SK-N-SH (cell line): ENCODE data around the gene FGB. TPM values are rescaled to one million over a fixed set of nuclear protein-coding genes. Genes with fewer than 3 reads are reported as not detected.
"Not testable (repeated sequence)": the region's sequence is repeated elsewhere in the genome, so short reads cannot be mapped to it uniquely, and the experiment has no call there.

ENCODE experiments used
- CTCF ChIA-PET: fragments of 300-600, 350-600 bp; formaldehyde crosslinking; extraction: SDS; loops from one replicate; lab custom pipeline; 2021; lab: Yijun Ruan, JAX
- POLR2A ChIA-PET: fragments of 350-600 bp; sonication (Branson Sonifier 250); formaldehyde crosslinking; extraction: SDS; loops from one replicate; lab custom pipeline; 2020; ENCODE audit warnings: antibody characterized with exemption, inconsistent platforms; lab: Yijun Ruan, JAX
- DNase-seq: peaks from one replicate; pipeline ENCODE4 v3.0.0; 2012
- H2AFZ ChIP-seq: fragments of 200-600 bp; sonication (generic); 2 replicates; pipeline ENCODE4 v1.8.1; 2016; ENCODE audit warnings: antibody characterized with exemption, mild to moderate bottlenecking, low read depth
- H3F3A ChIP-seq: fragments of 200-600 bp; sonication (generic); replicated peaks from 2 replicates; pipeline ENCODE3; 2016; ENCODE audit warnings: antibody characterized with exemption, mild to moderate bottlenecking; ENCODE audit not compliant: insufficient read depth
- H3K27ac ChIP-seq, 2 experiments: fragments of 200-500 bp in 1 of 2; fragments of 200-600 bp in 1 of 2; sonication (Bioruptor generic) in 1 of 2; sonication (generic), shearing (Covaris generic) in 1 of 2; 2 replicates each; pipeline versions ENCODE4 v1.5.1 to v1.6.1; 2014 to 2016; ENCODE audit warnings: low read depth in 2 of 2, inconsistent platforms in 1 of 2, low read length in 1 of 2, mild to moderate bottlenecking in 1 of 2, mixed read lengths in 1 of 2
- H3K27me3 ChIP-seq: fragments of 200-600 bp; sonication (generic), shearing (Covaris generic); 2 replicates; pipeline ENCODE4 v1.6.1; 2016; ENCODE audit warnings: mixed run types; ENCODE audit not compliant: insufficient read depth
- H3K36me3 ChIP-seq, 2 experiments: fragments of 200-500 bp in 1 of 2; fragments of 200-600 bp in 1 of 2; sonication (Bioruptor generic) in 1 of 2; sonication (generic) in 1 of 2; replicated peaks in 1 of 2; 2 replicates each; pipeline versions ENCODE3 to v1.5.1; 2014 to 2016; ENCODE audit warnings: low read length in 1 of 2, mild to moderate bottlenecking in 1 of 2; ENCODE audit not compliant: insufficient read depth in 2 of 2, control insufficient read depth in 1 of 2
- H3K4me1 ChIP-seq, 2 experiments: fragments of 200-500 bp in 1 of 2; fragments of 200-600 bp in 1 of 2; sonication (Bioruptor generic) in 1 of 2; sonication (generic), shearing (Covaris generic) in 1 of 2; 2 replicates each; pipeline versions ENCODE4 v1.5.1 to v1.6.1; 2014 to 2016; ENCODE audit warnings: low read depth in 1 of 2, low read length in 1 of 2, mixed run types in 1 of 2; ENCODE audit not compliant: insufficient read depth in 2 of 2, control insufficient read depth in 1 of 2
- H3K4me2 ChIP-seq: fragments of 200-600 bp; sonication (generic), shearing (Covaris generic); 2 replicates; pipeline ENCODE4 v1.6.1; 2017; ENCODE audit warnings: mixed run types
- H3K4me3 ChIP-seq, 2 experiments: fragments of 200-500 bp in 1 of 2; fragments of 200-600 bp in 1 of 2; sonication (Bioruptor generic) in 1 of 2; sonication (generic), shearing (Covaris generic) in 1 of 2; 2 replicates each; pipeline versions ENCODE4 v1.5.1 to v1.8.1; 2014 to 2016; ENCODE audit warnings: low read depth in 2 of 2, inconsistent platforms in 1 of 2, low read length in 1 of 2, mild to moderate bottlenecking in 1 of 2, mixed read lengths in 1 of 2, moderate library complexity in 1 of 2
- H3K79me2 ChIP-seq: fragments of 200-600 bp; sonication (generic); 2 replicates; pipeline ENCODE4 v1.8.1; 2017; ENCODE audit warnings: mild to moderate bottlenecking; ENCODE audit not compliant: insufficient read depth
- H3K9ac ChIP-seq: fragments of 200-600 bp; sonication (generic); 2 replicates; pipeline ENCODE4 v1.6.1; 2017; ENCODE audit warnings: mixed run types
- H3K9me2 ChIP-seq: fragments of 200-600 bp; sonication (generic); 2 replicates; pipeline ENCODE4 v1.6.1; 2017; ENCODE audit warnings: mixed run types
- H3K9me3 ChIP-seq: fragments of 200-600 bp; sonication (generic); 2 replicates; pipeline ENCODE4 v1.6.1; 2017; ENCODE audit warnings: mixed run types, mild to moderate bottlenecking, moderate library complexity
- H4K20me1 ChIP-seq: fragments of 200-600 bp; sonication (generic); 2 replicates; pipeline ENCODE4 v1.6.1; 2017; ENCODE audit warnings: mild to moderate bottlenecking, mixed run types; ENCODE audit not compliant: insufficient read depth
- CTCF ChIP-seq: fragments of 200-600 bp; sonication (generic); IDR thresholded peaks from 2 replicates; pipeline ENCODE4 v1.6.1; 2017; ENCODE audit warnings: antibody characterized with exemption, mild to moderate bottlenecking, moderate library complexity
- EP300 ChIP-seq, 2 experiments: IDR thresholded peaks; 2 replicates each; pipeline versions ENCODE4 v1.4.0 to v1.6.1; 2012; ENCODE audit warnings: borderline replicate concordance in 1 of 2, low read depth in 1 of 2, low read length in 1 of 2
- EZH2phosphoT487 ChIP-seq: fragments of 200-600 bp; sonication (generic); IDR thresholded peaks from 2 replicates; pipeline ENCODE4 v1.6.1; 2017; ENCODE audit warnings: low read depth, mixed run types, mild to moderate bottlenecking, antibody characterized with exemption, moderate library complexity, borderline replicate concordance
- GABPA ChIP-seq: IDR thresholded peaks from 2 replicates; pipeline ENCODE4 v1.4.0; 2012; ENCODE audit warnings: low read depth, mild to moderate bottlenecking
- JUND ChIP-seq: IDR thresholded peaks from 2 replicates; pipeline ENCODE4 v1.4.0; 2012
- MEF2A ChIP-seq: IDR thresholded peaks from 2 replicates; pipeline ENCODE4 v1.4.0; 2012; ENCODE audit warnings: low read depth, borderline replicate concordance
- MXI1 ChIP-seq: IDR thresholded peaks from 2 replicates; pipeline ENCODE4 v1.6.1; 2012; ENCODE audit warnings: mild to moderate bottlenecking, low read depth, low read length, improper control_type of control experiment
- NRF1 ChIP-seq: IDR thresholded peaks from 2 replicates; pipeline ENCODE4 v1.6.1; 2012; ENCODE audit warnings: low read depth, mild to moderate bottlenecking, low read length
- POLR2AphosphoS5 ChIP-seq: IDR thresholded peaks from 2 replicates; pipeline ENCODE4 v1.6.1; 2012; ENCODE audit warnings: low read depth, low read length
- RAD21 ChIP-seq: IDR thresholded peaks from 2 replicates; pipeline ENCODE4 v1.6.1; 2012; ENCODE audit warnings: mild to moderate bottlenecking, low read length
- RCOR1 ChIP-seq: fragments of 150-350 bp; IDR thresholded peaks from 2 replicates; pipeline ENCODE4 v1.6.1; 2017; ENCODE audit warnings: antibody characterized with exemption, low read length
- RFX5 ChIP-seq: IDR thresholded peaks from 2 replicates; pipeline ENCODE4 v1.6.1; 2012; ENCODE audit warnings: mild to moderate bottlenecking, improper control_type of control experiment, low read length
- SIN3A ChIP-seq: IDR thresholded peaks from 2 replicates; pipeline ENCODE4 v1.6.1; 2012; ENCODE audit warnings: low read depth, mild to moderate bottlenecking, low read length, moderate library complexity, borderline replicate concordance
- TAF1 ChIP-seq: IDR thresholded peaks from 2 replicates; pipeline ENCODE4 v1.6.1; 2012; ENCODE audit warnings: low read depth, mild to moderate bottlenecking, low read length, moderate library complexity, borderline replicate concordance
- TEAD4 ChIP-seq: IDR thresholded peaks from 2 replicates; pipeline ENCODE4 v1.4.0; 2012; ENCODE audit warnings: mild to moderate bottlenecking, borderline replicate concordance; ENCODE audit not compliant: insufficient read depth
- USF1 ChIP-seq: IDR thresholded peaks from 2 replicates; pipeline ENCODE4 v1.4.0; 2012; ENCODE audit warnings: low read depth, borderline replicate concordance
- ZBTB33 ChIP-seq: IDR thresholded peaks from 2 replicates; pipeline ENCODE4 v1.4.0; 2012; ENCODE audit warnings: low read depth, borderline replicate concordance
- WGBS: methylation state at CpG from one replicate; pipeline ENCODE4 v1.1.6; 2017; ENCODE audit warnings: low lambda C conversion rate; 5-methylcytosine and 5-hydroxymethylcytosine counted together
- polyA plus RNA-seq, 3 experiments: library from polyadenylated mRNA; depleted of rRNA; stranded (reverse); fragments of >200 nt; gene quantifications; 2 replicates each; pipeline ENCODE4 v1.2.3, GENCODE V29; 2012
- TF ChIP-seq, protein P1 (sequence below): IDR thresholded peaks from 2 replicates; pipeline ENCODE4 v1.4.0; 2012; ENCODE audit warnings: low read depth
- TF ChIP-seq, protein P2 (sequence below): IDR thresholded peaks from 2 replicates; pipeline ENCODE4; 2012
- TF ChIP-seq, protein P3 (sequence below): IDR thresholded peaks from 2 replicates; pipeline ENCODE4 v1.6.1; 2012; ENCODE audit warnings: mild to moderate bottlenecking, low read depth, low read length, moderate library complexity

The FGB gene
- polyA plus RNA-seq, 1 of the 3 experiments (the other 2 are of a cell fraction): not detected

GRCh38 chr4:154593868-154594267, 31.1 kb downstream of the FGB start:
- WGBS: 35% methylated on average over 2 of the region's 2 CpGs
- Histone ChIP-seq H3K9ac (no peak overlapping the region), H3K4me3 (no peak overlapping the region), H3F3A (no peaks in the 10 kb centered on the region), H4K20me1 (no peaks in the 10 kb centered on the region), H3K79me2 (no peaks in the 10 kb centered on the region), H3K9me2 (no peaks in the 10 kb centered on the region), H3K4me1 (no peaks in the 10 kb centered on the region), H3K9me3 (no peaks in the 10 kb centered on the region), H3K27me3 (peaks cover 24% of the 10 kb centered on the region), H2AFZ (no peak overlapping the region), H3K27ac (no peak overlapping the region), H3K4me2 (no peak overlapping the region), H3K36me3 (no peaks in the 10 kb centered on the region)
- no peak for DNase-seq
- POLR2A ChIA-PET: no interaction called here
- TF ChIP-seq SIN3A (no peak), ZBTB33 (no peak), EP300 (IDR thresholded peaks at IDR 0.05; ENCODE audit: borderline replicate concordance in 1 of 2, low read depth in 1 of 2, low read length in 1 of 2) (no peak), TEAD4 (no peak), CTCF (no peak), RCOR1 (no peak), POLR2AphosphoS5 (no peak), TAF1 (no peak), EZH2phosphoT487 (no peak), NRF1 (no peak), MEF2A (no peak), RFX5 (no peak), JUND (no peak), GABPA (no peak), MXI1 (no peak), USF1 (no peak), RAD21 (no peak)
- TF ChIP-seq, protein P1, sequence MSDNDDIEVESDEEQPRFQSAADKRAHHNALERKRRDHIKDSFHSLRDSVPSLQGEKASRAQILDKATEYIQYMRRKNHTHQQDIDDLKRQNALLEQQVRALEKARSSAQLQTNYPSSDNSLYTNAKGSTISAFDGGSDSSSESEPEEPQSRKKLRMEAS: no peak
- TF ChIP-seq, protein P2, sequence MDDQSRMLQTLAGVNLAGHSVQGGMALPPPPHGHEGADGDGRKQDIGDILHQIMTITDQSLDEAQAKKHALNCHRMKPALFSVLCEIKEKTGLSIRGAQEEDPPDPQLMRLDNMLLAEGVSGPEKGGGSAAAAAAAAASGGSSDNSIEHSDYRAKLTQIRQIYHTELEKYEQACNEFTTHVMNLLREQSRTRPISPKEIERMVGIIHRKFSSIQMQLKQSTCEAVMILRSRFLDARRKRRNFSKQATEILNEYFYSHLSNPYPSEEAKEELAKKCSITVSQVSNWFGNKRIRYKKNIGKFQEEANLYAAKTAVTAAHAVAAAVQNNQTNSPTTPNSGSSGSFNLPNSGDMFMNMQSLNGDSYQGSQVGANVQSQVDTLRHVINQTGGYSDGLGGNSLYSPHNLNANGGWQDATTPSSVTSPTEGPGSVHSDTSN: no peak
- TF ChIP-seq, protein P3, sequence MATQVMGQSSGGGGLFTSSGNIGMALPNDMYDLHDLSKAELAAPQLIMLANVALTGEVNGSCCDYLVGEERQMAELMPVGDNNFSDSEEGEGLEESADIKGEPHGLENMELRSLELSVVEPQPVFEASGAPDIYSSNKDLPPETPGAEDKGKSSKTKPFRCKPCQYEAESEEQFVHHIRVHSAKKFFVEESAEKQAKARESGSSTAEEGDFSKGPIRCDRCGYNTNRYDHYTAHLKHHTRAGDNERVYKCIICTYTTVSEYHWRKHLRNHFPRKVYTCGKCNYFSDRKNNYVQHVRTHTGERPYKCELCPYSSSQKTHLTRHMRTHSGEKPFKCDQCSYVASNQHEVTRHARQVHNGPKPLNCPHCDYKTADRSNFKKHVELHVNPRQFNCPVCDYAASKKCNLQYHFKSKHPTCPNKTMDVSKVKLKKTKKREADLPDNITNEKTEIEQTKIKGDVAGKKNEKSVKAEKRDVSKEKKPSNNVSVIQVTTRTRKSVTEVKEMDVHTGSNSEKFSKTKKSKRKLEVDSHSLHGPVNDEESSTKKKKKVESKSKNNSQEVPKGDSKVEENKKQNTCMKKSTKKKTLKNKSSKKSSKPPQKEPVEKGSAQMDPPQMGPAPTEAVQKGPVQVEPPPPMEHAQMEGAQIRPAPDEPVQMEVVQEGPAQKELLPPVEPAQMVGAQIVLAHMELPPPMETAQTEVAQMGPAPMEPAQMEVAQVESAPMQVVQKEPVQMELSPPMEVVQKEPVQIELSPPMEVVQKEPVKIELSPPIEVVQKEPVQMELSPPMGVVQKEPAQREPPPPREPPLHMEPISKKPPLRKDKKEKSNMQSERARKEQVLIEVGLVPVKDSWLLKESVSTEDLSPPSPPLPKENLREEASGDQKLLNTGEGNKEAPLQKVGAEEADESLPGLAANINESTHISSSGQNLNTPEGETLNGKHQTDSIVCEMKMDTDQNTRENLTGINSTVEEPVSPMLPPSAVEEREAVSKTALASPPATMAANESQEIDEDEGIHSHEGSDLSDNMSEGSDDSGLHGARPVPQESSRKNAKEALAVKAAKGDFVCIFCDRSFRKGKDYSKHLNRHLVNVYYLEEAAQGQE: no peak
- CTCF ChIA-PET: interaction anchor here (1.0 to 2.3 kb wide), 7 partner anchors 9 to 43 kb away, joined by 3 to 6 read pairs (median 5); partner anchors contain the start of gene PLRG1

DNA sequence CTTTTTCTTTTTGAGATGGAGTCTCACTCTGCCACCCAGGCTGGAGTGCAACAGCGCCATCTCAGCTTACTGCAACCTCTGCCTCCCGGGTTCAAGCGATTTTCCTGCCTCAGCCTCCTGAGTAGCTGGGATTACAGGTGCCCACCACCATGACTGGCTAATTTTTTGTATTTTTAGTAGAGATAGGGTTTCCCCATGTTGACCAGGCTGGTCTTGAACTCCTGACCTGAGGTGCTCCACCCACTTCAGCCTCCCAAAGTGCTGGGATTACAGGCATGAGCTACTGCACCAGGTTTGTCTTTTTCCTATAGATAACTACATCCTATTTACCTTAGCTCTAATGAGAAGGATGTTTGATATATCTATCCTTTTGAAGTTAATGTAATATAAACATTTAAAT, 31.5 kb downstream of the FGB start:
- H3K4me1 ChIP-seq, H3K36me3 ChIP-seq, H3K4me2 ChIP-seq, H3K9ac ChIP-seq, H3K9me2 ChIP-seq, H3K79me2 ChIP-seq, H4K20me1 ChIP-seq, POLR2A ChIA-PET, DNase-seq, H2AFZ ChIP-seq, H3K27ac ChIP-seq, H3K4me3 ChIP-seq, H3F3A ChIP-seq, H3K9me3 ChIP-seq: not testable (repeated sequence)
- CTCF ChIA-PET: interaction anchor here (1.0 to 2.3 kb wide), 6 partner anchors 10 to 44 kb away, joined by 3 to 6 read pairs (median 5); partner anchors contain the start of gene PLRG1
- H3K27me3 ChIP-seq: peaks cover 24% of the 10 kb centered on the region
- WGBS: 24% methylated on average over 3 of the region's 3 CpGs
